ENCODE measurements around the gene SUGT1.

DNA sequence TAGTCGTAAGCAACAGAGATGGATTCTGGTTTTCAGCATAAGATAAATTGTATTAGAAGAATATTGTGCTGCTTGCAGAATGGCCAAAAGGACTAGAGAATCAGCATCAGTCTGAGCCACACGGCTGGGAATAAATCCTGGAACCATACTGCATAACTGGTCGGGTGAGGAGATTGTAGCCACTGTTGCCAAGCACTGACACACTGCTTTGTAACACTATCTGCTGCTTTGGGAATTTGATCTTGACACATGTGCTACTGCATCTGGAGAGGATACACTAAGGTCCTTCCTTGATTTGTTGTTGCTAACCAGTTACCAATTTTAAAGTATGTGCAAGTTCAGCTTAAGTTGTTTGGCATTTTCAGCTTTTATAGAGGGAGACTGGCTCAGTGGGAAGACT lies 8.5 kb upstream of the SUGT1 start:
- TF ChIP-seq, protein P1, sequence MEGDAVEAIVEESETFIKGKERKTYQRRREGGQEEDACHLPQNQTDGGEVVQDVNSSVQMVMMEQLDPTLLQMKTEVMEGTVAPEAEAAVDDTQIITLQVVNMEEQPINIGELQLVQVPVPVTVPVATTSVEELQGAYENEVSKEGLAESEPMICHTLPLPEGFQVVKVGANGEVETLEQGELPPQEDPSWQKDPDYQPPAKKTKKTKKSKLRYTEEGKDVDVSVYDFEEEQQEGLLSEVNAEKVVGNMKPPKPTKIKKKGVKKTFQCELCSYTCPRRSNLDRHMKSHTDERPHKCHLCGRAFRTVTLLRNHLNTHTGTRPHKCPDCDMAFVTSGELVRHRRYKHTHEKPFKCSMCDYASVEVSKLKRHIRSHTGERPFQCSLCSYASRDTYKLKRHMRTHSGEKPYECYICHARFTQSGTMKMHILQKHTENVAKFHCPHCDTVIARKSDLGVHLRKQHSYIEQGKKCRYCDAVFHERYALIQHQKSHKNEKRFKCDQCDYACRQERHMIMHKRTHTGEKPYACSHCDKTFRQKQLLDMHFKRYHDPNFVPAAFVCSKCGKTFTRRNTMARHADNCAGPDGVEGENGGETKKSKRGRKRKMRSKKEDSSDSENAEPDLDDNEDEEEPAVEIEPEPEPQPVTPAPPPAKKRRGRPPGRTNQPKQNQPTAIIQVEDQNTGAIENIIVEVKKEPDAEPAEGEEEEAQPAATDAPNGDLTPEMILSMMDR (IDR thresholded peaks at IDR 0.05), result no peak
- TF ChIP-seq POLR2A (IDR thresholded peaks at IDR 0.05) (no peak), EP300 (IDR thresholded peaks at IDR 0.05; ENCODE audit: low read depth) (no peak), POLR2AphosphoS5 (IDR thresholded peaks at IDR 0.05) (no peak)

All from transverse colon (tissue), 4 donors.